ENCODE measurements around the gene HOXB4.

The HOXB4 gene

GRCh38 chr17:48577946-48578615, at the start of gene HOXB4:
TSS of gene HOXB4 (minus strand) at chr17:48578350. CDS start at chr17:48578319, 31 bp downstream.
- H3K36me3 Mint-ChIP-seq: no peaks in the 10 kb centered on the region
- H3K27ac Mint-ChIP-seq: peak within 1 kb of the TSS; percentile 92
- ATAC-seq: peak; percentile 83
- DNase-seq (ENCODE audit: low spot score in 2 of 2): peak in 1 of 2 donors; percentile 83
- H3K4me3 Mint-ChIP-seq: peak within 1 kb of the TSS; percentile 86
- H3K4me1 Mint-ChIP-seq: peaks cover 9% of the 10 kb centered on the region
- H3K9me3 Mint-ChIP-seq: no peaks in the 10 kb centered on the region

- Mint-ChIP-seq H3K4me3 (peak overlapping the region; percentile 84), H3K9me3 (no peaks in the 10 kb centered on the region), H3K36me3 (no peaks in the 10 kb centered on the region), H3K27ac (peak overlapping the region; percentile 87), H3K4me1 (peaks cover 16% of the 10 kb centered on the region)
- no peak for ATAC-seq
- no peak for DNase-seq (ENCODE audit: low spot score in 2 of 2)
Measured at GRCh38 chr17:48627118-48627597, 49.0 kb upstream of the HOXB4 start.

GRCh38 chr17:48626245-48627117, 48.3 kb upstream of the HOXB4 start, which contains the start of gene HOXB9:
TSS of gene HOXB9 (minus strand) at chr17:48626358. CDS start at chr17:48626269, 89 bp downstream.
- no peaks in the 10 kb centered on the region for H3K36me3 Mint-ChIP-seq
- H3K4me1 Mint-ChIP-seq: peaks cover 16% of the 10 kb centered on the region
- H3K9me3 Mint-ChIP-seq: no peaks in the 10 kb centered on the region
- peak within 1 kb of the TSS; percentile 84 for H3K4me3 Mint-ChIP-seq
- peak within 1 kb of the TSS; percentile 87 for H3K27ac Mint-ChIP-seq
- ATAC-seq (peak; percentile 77), DNase-seq (ENCODE audit: low spot score in 2 of 2) (peak; percentile 28 to 77)

GRCh38 chr17:48625495-48626244, 47.5 kb upstream of the HOXB4 start:
- Mint-ChIP-seq H3K9me3 (no peaks in the 10 kb centered on the region), H3K27ac (peak overlapping the region; percentile 87), H3K36me3 (no peaks in the 10 kb centered on the region), H3K4me3 (peak overlapping the region; percentile 84), H3K4me1 (peaks cover 16% of the 10 kb centered on the region)
- peak; percentile 49 to 80 for DNase-seq (ENCODE audit: low spot score in 2 of 2)
- ATAC-seq: peak; percentile 76

- H3K4me1 Mint-ChIP-seq: peaks cover 16% of the 10 kb centered on the region
- no peak overlapping the region for H3K27ac Mint-ChIP-seq
Measured at GRCh38 chr17:48624544-48625494, 46.7 kb upstream of the HOXB4 start.

GRCh38 chr17:48624118-48624517, 46.0 kb upstream of the HOXB4 start:
- ATAC-seq: no peak
- no peak overlapping the region for H3K27ac Mint-ChIP-seq
- peaks cover 21% of the 10 kb centered on the region for H3K4me1 Mint-ChIP-seq
- no peak for DNase-seq (ENCODE audit: low spot score in 2 of 2)
- H3K9me3 Mint-ChIP-seq: no peaks in the 10 kb centered on the region
- peak overlapping the region; percentile 84 for H3K4me3 Mint-ChIP-seq
- H3K36me3 Mint-ChIP-seq: no peaks in the 10 kb centered on the region

More at GRCh38 chr17:48624544-48625494, 46.7 kb upstream of the HOXB4 start:
- no peaks in the 10 kb centered on the region for H3K9me3 Mint-ChIP-seq
- peak overlapping the region; percentile 84 for H3K4me3 Mint-ChIP-seq
- no peaks in the 10 kb centered on the region for H3K36me3 Mint-ChIP-seq
- ATAC-seq (peak; percentile 16), DNase-seq (ENCODE audit: low spot score in 2 of 2) (peak in 1 of 2 donors; percentile 62)

- Mint-ChIP-seq H3K27ac (no peak overlapping the region), H3K36me3 (peaks cover 4% of the 10 kb centered on the region), H3K4me1 (peaks cover 24% of the 10 kb centered on the region), H3K4me3 (no peak overlapping the region), H3K9me3 (no peaks in the 10 kb centered on the region)
- DNase-seq (ENCODE audit: low spot score in 2 of 2) (no peak), ATAC-seq (no peak)
Measured at GRCh38 chr17:48623583-48623982, 45.4 kb upstream of the HOXB4 start.

GRCh38 chr17:48622857-48623256, 44.7 kb upstream of the HOXB4 start:
- ATAC-seq: no peak
- Mint-ChIP-seq H3K4me3 (no peak overlapping the region), H3K36me3 (peaks cover 5% of the 10 kb centered on the region), H3K9me3 (no peaks in the 10 kb centered on the region), H3K27ac (no peak overlapping the region), H3K4me1 (peaks cover 31% of the 10 kb centered on the region)
- no peak for DNase-seq (ENCODE audit: low spot score in 2 of 2)

GRCh38 chr17:48621410-48622392, 43.6 kb upstream of the HOXB4 start:
- DNase-seq (ENCODE audit: low spot score in 2 of 2) (no peak), ATAC-seq (no peak)
- Mint-ChIP-seq H3K4me3 (no peak overlapping the region), H3K9me3 (no peaks in the 10 kb centered on the region), H3K27ac (no peak overlapping the region), H3K36me3 (peaks cover 5% of the 10 kb centered on the region), H3K4me1 (peaks cover 38% of the 10 kb centered on the region)

GRCh38 chr17:48620461-48621139, 42.5 kb upstream of the HOXB4 start:
- no peak overlapping the region for H3K4me3 Mint-ChIP-seq

GRCh38 chr17:48619826-48620449, 41.8 kb upstream of the HOXB4 start:
- peak overlapping the region; percentile 44 for H3K4me3 Mint-ChIP-seq

More at GRCh38 chr17:48620461-48621139, 42.5 kb upstream of the HOXB4 start:
- H3K36me3 Mint-ChIP-seq: peaks cover 5% of the 10 kb centered on the region
- peaks cover 29% of the 10 kb centered on the region for H3K4me1 Mint-ChIP-seq
- no peak for ATAC-seq
- DNase-seq (ENCODE audit: low spot score in 2 of 2): no peak
- no peaks in the 10 kb centered on the region for H3K9me3 Mint-ChIP-seq
- H3K27ac Mint-ChIP-seq: no peak overlapping the region

GRCh38 chr17:48618256-48618896, 40.2 kb upstream of the HOXB4 start:
- H3K27ac Mint-ChIP-seq: no peak overlapping the region
- H3K4me3 Mint-ChIP-seq: peak overlapping the region; percentile 44

More at GRCh38 chr17:48619826-48620449, 41.8 kb upstream of the HOXB4 start:
- peaks cover 30% of the 10 kb centered on the region for H3K4me1 Mint-ChIP-seq
- peaks cover 5% of the 10 kb centered on the region for H3K36me3 Mint-ChIP-seq
- no peak for ATAC-seq
- no peak overlapping the region for H3K27ac Mint-ChIP-seq
- no peaks in the 10 kb centered on the region for H3K9me3 Mint-ChIP-seq
- no peak for DNase-seq (ENCODE audit: low spot score in 2 of 2)

More at GRCh38 chr17:48618256-48618896, 40.2 kb upstream of the HOXB4 start:
- DNase-seq (ENCODE audit: low spot score in 2 of 2) (peak; percentile 83 to 90), ATAC-seq (peak; percentile 74)
- Mint-ChIP-seq H3K4me1 (peaks cover 46% of the 10 kb centered on the region), H3K9me3 (no peaks in the 10 kb centered on the region), H3K36me3 (peaks cover 10% of the 10 kb centered on the region)

Measured in stimulated activated effector memory CD8-positive, alpha-beta T cell treated with anti-CD3 and anti-CD28 coated beads, Interleukin-12 subunit alpha, Interleukin-12 subunit beta, amount 100 ng/mL, for 72 hours (primary cell).